K562 (cell line): Measurements from ENCODE around the gene NMB. TPM values are rescaled to one million over a fixed set of nuclear protein-coding genes. Genes with fewer than 3 reads are reported as not detected.

Experiments
- HMG20B ChIP-seq: fragments of 250-450 bp; sonication (Bioruptor Pico); IDR thresholded peaks from 2 replicates; pipeline ENCODE4 v1.5.0; 2021; ENCODE audit warnings: mild to moderate bottlenecking
- MYBL2 ChIP-seq, 2 experiments: fragments of 450-650 bp in 1 of 2; sonication (generic) in 1 of 2; formaldehyde crosslinking in 1 of 2; IDR thresholded peaks; 2 replicates each; pipeline versions ENCODE4 v1.6.1 to v1.8.1; 2017 to 2022; ENCODE audit warnings: borderline replicate concordance in 1 of 2, inconsistent platforms in 1 of 2, low read depth in 1 of 2, mild to moderate bottlenecking in 1 of 2, missing genetic modification reagents in 1 of 2, moderate library complexity in 1 of 2
- PHB ChIP-seq: fragments of 250-450 bp; sonication (Bioruptor Pico); IDR thresholded peaks from 2 replicates; pipeline ENCODE4 v1.5.0; 2021
- RBM34 ChIP-seq: fragments of 200-400 bp; formaldehyde crosslinking; IDR thresholded peaks from 2 replicates; pipeline ENCODE4 v1.6.1; 2018; ENCODE audit warnings: low read length, borderline replicate concordance; ENCODE audit not compliant: insufficient read depth
- SP2 ChIP-seq: IDR thresholded peaks from 2 replicates; pipeline ENCODE4 v1.6.1; 2011; ENCODE audit warnings: mild to moderate bottlenecking, low read depth, low read length, moderate library complexity; ENCODE audit not compliant: poor library complexity, severe bottlenecking; ENCODE audit errors: extremely low read depth
- ZNF146 ChIP-seq: IDR thresholded peaks from one replicate; pipeline ENCODE4 v1.6.1; 2018; ENCODE audit warnings: missing compliant biosample characterization; ENCODE audit not compliant: unreplicated experiment
- ZNF668 ChIP-seq: fragments of 250-450 bp; sonication (Bioruptor Pico); IDR thresholded peaks from 2 replicates; pipeline ENCODE4 v1.8.0; 2022; ENCODE audit warnings: mild to moderate bottlenecking, inconsistent platforms
- ZNF699 ChIP-seq: fragments of 250-450 bp; sonication (Bioruptor Pico); IDR thresholded peaks from 2 replicates; pipeline ENCODE4 v1.8.0; 2021; ENCODE audit warnings: mild to moderate bottlenecking, moderate library complexity; ENCODE audit not compliant: insufficient replicate concordance
- polyA plus RNA-seq, 8 experiments: library from polyadenylated mRNA; depleted of rRNA in 4 of 8; stranded (reverse) in 5 of 8; unstranded in 3 of 8; fragments of >200 nt; fragmentation: Nextera tagmentation in 2 of 8; fragmentation: Illumina TruSeq in 1 of 8; extraction: Ambion mirVana in 2 of 8; extraction: Trizol in 1 of 8; gene quantifications; 2 replicates each; pipeline versions ENCODE4 v1.2.1 to v1.2.3, GENCODE V29; 2011 to 2014; ENCODE audit warnings: inconsistent platforms in 1 of 8, missing spikeins in 1 of 8
- total RNA-seq, 7 experiments: library from RNA; depleted of rRNA in 6 of 7; stranded (reverse); fragments of >200 nt in 6 of 7; fragmentation: Illumina TruSeq in 2 of 7; extraction: Trizol in 2 of 7; gene quantifications; 2 replicates each; pipeline versions ENCODE4 v1.2.1 to v1.2.3, GENCODE V29; 2011 to 2021; ENCODE audit warnings: low replicate concordance in 1 of 7
- TF ChIP-seq, protein P1 (sequence below): fragments of 200-800 bp; sonication (Bioruptor generic); IDR thresholded peaks from 2 replicates; pipeline ENCODE4 v1.6.1; 2017; ENCODE audit warnings: missing genetic modification characterization, missing compliant biosample characterization
- TF ChIP-seq, protein P2 (sequence below), 2 experiments: IDR thresholded peaks; 2 replicates each; pipeline ENCODE4 v1.6.1; 2011; ENCODE audit warnings: borderline replicate concordance in 1 of 2, control low read depth in 1 of 2, low read depth in 1 of 2, low read length in 1 of 2, mild to moderate bottlenecking in 1 of 2, mixed read lengths in 1 of 2, moderate library complexity in 1 of 2; ENCODE audit not compliant: insufficient read depth in 1 of 2, insufficient read length in 1 of 2, poor library complexity in 1 of 2, severe bottlenecking in 1 of 2; ENCODE audit errors: extremely low read depth in 1 of 2
- TF ChIP-seq, protein P3 (sequence below): sonication (generic); formaldehyde crosslinking; IDR thresholded peaks from 2 replicates; pipeline ENCODE4 v1.8.0; 2023; ENCODE audit warnings: mild to moderate bottlenecking, missing genetic modification reagents
- TF ChIP-seq, protein P4 (sequence below), 2 experiments: fragments of 450-650 bp; IDR thresholded peaks; 2 replicates each; pipeline ENCODE4 v1.6.1; 2016
- TF ChIP-seq, protein P5 (sequence below): IDR thresholded peaks from 2 replicates; pipeline ENCODE4 v1.6.1; 2011; ENCODE audit warnings: borderline replicate concordance, low read depth, mild to moderate bottlenecking, moderate library complexity, low read length; ENCODE audit not compliant: insufficient read depth, poor library complexity, severe bottlenecking

Gene NMB
- total and polyA plus RNA-seq, 9 of the 15 experiments (the other 6 are each of a cell fraction or from before 2014, with no cell fraction given), result 0.06 to 0.16 (median 0.09) TPM; not detected in 5

DNA sequence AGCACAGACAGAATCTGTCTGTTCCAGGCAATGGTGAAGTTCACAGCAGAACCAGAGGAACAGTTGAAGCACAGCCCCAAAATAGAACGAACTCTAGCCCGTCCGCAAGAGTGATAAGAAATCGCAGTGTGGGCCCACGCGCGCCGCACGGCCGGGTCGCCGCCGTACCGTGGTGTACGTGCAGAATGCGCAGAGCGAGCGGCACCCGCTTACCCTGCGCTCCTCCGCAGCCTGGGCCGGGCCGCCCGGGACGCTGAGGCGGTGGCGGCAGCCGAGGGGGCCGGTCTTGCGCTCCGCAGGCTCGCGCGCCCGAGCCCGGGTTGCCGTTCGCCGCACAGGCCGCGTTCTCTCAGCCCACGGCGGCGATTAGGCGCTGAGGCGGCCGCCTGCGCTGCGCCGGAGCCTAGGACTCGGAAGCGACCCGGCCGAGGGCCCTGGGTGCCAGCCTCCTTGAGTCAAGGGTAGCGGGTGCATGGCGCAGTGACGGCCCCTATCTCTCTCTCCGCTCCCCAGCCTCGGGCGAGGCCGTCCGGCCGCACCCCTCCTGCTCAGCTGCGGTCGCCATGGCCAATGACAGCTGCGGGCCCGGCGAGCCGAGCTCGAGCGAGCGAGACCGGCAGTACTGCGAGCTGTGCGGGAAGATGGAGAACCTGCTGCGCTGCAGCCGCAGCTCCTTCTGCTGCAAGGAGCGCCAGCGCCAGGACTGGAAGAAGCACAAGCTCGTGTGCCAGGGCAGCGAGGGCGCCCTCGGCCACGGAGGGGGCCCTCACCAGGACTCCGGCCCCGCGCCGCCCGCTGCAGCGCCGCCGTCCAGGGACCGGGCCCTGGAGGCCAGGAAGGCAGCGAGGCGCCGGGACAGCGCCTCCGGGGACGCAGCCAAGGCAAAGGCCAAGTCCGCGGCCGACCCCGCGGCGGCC is 24.4 kb downstream of the NMB start (continued):
- no peak for TF ChIP-seq MYBL2 (IDR thresholded peaks at IDR 0.05; ENCODE audit: low read depth)
- TF ChIP-seq MYBL2 (CRISPR knock-in tag; IDR thresholded peaks at IDR 0.05; ENCODE audit: borderline replicate concordance), result no peak
- TF ChIP-seq, protein P1, sequence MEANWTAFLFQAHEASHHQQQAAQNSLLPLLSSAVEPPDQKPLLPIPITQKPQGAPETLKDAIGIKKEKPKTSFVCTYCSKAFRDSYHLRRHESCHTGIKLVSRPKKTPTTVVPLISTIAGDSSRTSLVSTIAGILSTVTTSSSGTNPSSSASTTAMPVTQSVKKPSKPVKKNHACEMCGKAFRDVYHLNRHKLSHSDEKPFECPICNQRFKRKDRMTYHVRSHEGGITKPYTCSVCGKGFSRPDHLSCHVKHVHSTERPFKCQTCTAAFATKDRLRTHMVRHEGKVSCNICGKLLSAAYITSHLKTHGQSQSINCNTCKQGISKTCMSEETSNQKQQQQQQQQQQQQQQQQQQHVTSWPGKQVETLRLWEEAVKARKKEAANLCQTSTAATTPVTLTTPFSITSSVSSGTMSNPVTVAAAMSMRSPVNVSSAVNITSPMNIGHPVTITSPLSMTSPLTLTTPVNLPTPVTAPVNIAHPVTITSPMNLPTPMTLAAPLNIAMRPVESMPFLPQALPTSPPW (CRISPR knock-in tag), result no peak
- no peak for TF ChIP-seq ZNF146 (CRISPR knock-in tag)
- no peak for TF ChIP-seq ZNF668 (CRISPR knock-in tag)
- TF ChIP-seq RBM34, result 0 out of 2 replicates have a peak, but pooled peaks have one; percentile 64
- TF ChIP-seq, protein P2, sequence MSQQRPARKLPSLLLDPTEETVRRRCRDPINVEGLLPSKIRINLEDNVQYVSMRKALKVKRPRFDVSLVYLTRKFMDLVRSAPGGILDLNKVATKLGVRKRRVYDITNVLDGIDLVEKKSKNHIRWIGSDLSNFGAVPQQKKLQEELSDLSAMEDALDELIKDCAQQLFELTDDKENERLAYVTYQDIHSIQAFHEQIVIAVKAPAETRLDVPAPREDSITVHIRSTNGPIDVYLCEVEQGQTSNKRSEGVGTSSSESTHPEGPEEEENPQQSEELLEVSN (IDR thresholded peaks at IDR 0.05; ENCODE audit: borderline replicate concordance in 1 of 2, extremely low read depth in 1 of 2, insufficient read depth in 1 of 2, insufficient read length in 1 of 2, low read depth in 1 of 2, low read length in 1 of 2, poor library complexity in 1 of 2, severe bottlenecking in 1 of 2), result peak; percentile 23 to 55
- TF ChIP-seq ZNF699, result no peak
- TF ChIP-seq, protein P3, sequence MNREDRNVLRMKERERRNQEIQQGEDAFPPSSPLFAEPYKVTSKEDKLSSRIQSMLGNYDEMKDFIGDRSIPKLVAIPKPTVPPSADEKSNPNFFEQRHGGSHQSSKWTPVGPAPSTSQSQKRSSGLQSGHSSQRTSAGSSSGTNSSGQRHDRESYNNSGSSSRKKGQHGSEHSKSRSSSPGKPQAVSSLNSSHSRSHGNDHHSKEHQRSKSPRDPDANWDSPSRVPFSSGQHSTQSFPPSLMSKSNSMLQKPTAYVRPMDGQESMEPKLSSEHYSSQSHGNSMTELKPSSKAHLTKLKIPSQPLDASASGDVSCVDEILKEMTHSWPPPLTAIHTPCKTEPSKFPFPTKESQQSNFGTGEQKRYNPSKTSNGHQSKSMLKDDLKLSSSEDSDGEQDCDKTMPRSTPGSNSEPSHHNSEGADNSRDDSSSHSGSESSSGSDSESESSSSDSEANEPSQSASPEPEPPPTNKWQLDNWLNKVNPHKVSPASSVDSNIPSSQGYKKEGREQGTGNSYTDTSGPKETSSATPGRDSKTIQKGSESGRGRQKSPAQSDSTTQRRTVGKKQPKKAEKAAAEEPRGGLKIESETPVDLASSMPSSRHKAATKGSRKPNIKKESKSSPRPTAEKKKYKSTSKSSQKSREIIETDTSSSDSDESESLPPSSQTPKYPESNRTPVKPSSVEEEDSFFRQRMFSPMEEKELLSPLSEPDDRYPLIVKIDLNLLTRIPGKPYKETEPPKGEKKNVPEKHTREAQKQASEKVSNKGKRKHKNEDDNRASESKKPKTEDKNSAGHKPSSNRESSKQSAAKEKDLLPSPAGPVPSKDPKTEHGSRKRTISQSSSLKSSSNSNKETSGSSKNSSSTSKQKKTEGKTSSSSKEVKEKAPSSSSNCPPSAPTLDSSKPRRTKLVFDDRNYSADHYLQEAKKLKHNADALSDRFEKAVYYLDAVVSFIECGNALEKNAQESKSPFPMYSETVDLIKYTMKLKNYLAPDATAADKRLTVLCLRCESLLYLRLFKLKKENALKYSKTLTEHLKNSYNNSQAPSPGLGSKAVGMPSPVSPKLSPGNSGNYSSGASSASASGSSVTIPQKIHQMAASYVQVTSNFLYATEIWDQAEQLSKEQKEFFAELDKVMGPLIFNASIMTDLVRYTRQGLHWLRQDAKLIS (CRISPR knock-in tag), result 0 out of 2 replicates have a peak, but pooled peaks have one; percentile 44
- TF ChIP-seq, protein P4, sequence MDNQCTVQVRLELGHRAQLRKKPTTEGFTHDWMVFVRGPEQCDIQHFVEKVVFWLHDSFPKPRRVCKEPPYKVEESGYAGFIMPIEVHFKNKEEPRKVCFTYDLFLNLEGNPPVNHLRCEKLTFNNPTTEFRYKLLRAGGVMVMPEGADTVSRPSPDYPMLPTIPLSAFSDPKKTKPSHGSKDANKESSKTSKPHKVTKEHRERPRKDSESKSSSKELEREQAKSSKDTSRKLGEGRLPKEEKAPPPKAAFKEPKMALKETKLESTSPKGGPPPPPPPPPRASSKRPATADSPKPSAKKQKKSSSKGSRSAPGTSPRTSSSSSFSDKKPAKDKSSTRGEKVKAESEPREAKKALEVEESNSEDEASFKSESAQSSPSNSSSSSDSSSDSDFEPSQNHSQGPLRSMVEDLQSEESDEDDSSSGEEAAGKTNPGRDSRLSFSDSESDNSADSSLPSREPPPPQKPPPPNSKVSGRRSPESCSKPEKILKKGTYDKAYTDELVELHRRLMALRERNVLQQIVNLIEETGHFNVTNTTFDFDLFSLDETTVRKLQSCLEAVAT (IDR thresholded peaks at IDR 0.05), result peak; percentile 3 to 40; a peak in 1 of 4 replicates
- no peak for TF ChIP-seq HMG20B
- TF ChIP-seq, protein P5, sequence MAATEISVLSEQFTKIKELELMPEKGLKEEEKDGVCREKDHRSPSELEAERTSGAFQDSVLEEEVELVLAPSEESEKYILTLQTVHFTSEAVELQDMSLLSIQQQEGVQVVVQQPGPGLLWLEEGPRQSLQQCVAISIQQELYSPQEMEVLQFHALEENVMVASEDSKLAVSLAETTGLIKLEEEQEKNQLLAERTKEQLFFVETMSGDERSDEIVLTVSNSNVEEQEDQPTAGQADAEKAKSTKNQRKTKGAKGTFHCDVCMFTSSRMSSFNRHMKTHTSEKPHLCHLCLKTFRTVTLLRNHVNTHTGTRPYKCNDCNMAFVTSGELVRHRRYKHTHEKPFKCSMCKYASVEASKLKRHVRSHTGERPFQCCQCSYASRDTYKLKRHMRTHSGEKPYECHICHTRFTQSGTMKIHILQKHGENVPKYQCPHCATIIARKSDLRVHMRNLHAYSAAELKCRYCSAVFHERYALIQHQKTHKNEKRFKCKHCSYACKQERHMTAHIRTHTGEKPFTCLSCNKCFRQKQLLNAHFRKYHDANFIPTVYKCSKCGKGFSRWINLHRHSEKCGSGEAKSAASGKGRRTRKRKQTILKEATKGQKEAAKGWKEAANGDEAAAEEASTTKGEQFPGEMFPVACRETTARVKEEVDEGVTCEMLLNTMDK, result no peak
- TF ChIP-seq SP2, result no peak
- no peak for TF ChIP-seq PHB (CRISPR knock-in tag)
